Activated naive CD8-positive, alpha-beta T cell treated with anti-CD3 and anti-CD28 coated beads, Interleukin-2, amount 50 U/mL, for 24 hours (primary cell): Measurements from ENCODE around the gene DNAJC17.

Experiments
- ATAC-seq: fragments of 150-1000 bp; cut with Tn5 transposase; one replicate; pipeline ENCODE4 v1.10.0; 2021
- DNase-seq: peaks from one replicate; pipeline ENCODE4 v3.0.0; 2021
- H3K27ac Mint-ChIP-seq: one replicate; pipeline ENCODE4 v1.8.0; 2021; ENCODE audit warnings: mild to moderate bottlenecking, mixed read lengths
- H3K27me3 Mint-ChIP-seq: one replicate; pipeline ENCODE4 v1.8.0; 2021; ENCODE audit warnings: mixed read lengths
- H3K36me3 Mint-ChIP-seq: one replicate; pipeline ENCODE4 v1.8.0; 2021; ENCODE audit warnings: low read depth, mixed read lengths
- H3K4me1 Mint-ChIP-seq: one replicate; pipeline ENCODE4 v1.8.0; 2021; ENCODE audit warnings: mixed read lengths
- H3K4me3 Mint-ChIP-seq: one replicate; pipeline ENCODE4 v1.8.0; 2021; ENCODE audit warnings: mild to moderate bottlenecking, moderate library complexity, mixed read lengths
- H3K9me3 Mint-ChIP-seq: one replicate; pipeline ENCODE4 v1.8.0; 2021; ENCODE audit warnings: mixed read lengths

The DNAJC17 gene

GRCh38 chr15:40843885-40844695 lies 36.8 kb upstream of the DNAJC17 start, which contains the start of gene SPINT1:
Gene SPINT1, plus strand, starts transcription at chr15:40844048. Its CDS starts 507 bp downstream, at chr15:40844555.
- Mint-ChIP-seq H3K9me3 (no peaks in the 10 kb centered on the region), H3K4me3 (peak within 1 kb of the TSS; percentile 86), H3K36me3 (peaks cover 3% of the 10 kb centered on the region), H3K4me1 (peaks cover 30% of the 10 kb centered on the region), H3K27me3 (peaks cover 25% of the 10 kb centered on the region), H3K27ac (peak within 1 kb of the TSS; percentile 27)
- DNase-seq (peak; percentile 85), ATAC-seq (peak; percentile 83)

DNA sequence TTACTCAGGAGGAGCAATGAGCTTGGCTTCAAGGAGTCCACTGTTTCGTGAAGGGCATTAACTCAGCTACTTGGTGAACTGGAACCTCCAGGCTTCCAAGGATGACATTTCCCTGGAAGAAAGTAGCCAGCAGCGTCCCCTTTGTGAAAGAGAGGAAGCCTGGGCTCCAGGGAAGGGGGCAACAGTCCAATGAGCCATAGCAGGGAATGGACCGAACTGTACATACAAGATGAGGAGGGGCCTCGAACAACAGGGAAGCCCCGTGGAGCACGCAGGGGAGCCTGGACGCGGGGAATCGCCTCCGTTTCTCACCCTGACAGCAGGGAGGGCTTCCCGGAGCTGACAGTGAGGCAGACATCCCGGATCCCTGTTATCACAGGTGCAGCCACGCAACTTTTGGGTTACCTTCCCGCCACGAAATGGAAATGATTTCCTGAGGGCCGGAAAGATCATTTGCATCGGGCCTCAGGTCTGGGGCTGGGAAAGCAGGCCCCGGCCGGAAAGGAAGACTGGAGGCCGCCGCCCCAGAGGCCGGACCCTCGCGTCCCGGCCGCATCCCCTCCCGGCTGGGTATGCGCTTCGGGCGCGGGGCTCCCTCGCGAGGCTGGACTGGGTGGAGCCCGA lies 36.1 kb upstream of the DNAJC17 start:
- peak overlapping the region; percentile 27 for H3K27ac Mint-ChIP-seq
- peaks cover 3% of the 10 kb centered on the region for H3K36me3 Mint-ChIP-seq
- no peak for ATAC-seq
- peaks cover 25% of the 10 kb centered on the region for H3K27me3 Mint-ChIP-seq
- H3K4me1 Mint-ChIP-seq: peaks cover 30% of the 10 kb centered on the region
- no peak for DNase-seq
- peak overlapping the region; percentile 63 for H3K4me3 Mint-ChIP-seq
- H3K9me3 Mint-ChIP-seq: no peaks in the 10 kb centered on the region

- ATAC-seq: no peak
- Mint-ChIP-seq H3K4me1 (peaks cover 21% of the 10 kb centered on the region), H3K4me3 (no peak overlapping the region), H3K36me3 (peaks cover 3% of the 10 kb centered on the region), H3K9me3 (no peaks in the 10 kb centered on the region), H3K27me3 (peaks cover 23% of the 10 kb centered on the region), H3K27ac (no peak overlapping the region)
- DNase-seq: no peak
Observed at GRCh38 chr15:40841741-40842140, 34.5 kb upstream of the DNAJC17 start.

DNA sequence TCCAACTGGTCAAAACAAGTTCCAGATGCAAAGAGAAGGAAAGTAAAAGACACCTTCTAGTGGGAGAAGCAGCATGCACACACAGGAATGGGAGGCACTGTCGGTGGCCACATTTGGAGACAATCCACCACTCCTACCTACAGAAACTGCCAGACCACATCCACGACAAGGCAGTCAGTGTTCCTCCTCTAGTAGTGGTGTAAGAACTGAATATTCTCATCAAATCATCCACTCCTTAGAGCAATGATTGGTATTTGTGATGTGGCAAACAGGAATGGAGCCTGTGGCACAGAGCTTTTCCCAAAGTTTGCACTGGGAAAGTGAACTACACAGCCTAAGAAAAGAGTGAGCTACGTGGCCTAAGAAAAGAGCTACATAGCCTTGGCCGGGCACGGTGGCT lies 31.5 kb upstream of the DNAJC17 start:
- ATAC-seq: no peak
- no peak for DNase-seq
- Mint-ChIP-seq H3K4me1 (peaks cover 4% of the 10 kb centered on the region), H3K36me3 (no peaks in the 10 kb centered on the region), H3K4me3 (no peak overlapping the region), H3K27me3 (peaks cover 14% of the 10 kb centered on the region), H3K27ac (no peak overlapping the region), H3K9me3 (no peaks in the 10 kb centered on the region)

DNA sequence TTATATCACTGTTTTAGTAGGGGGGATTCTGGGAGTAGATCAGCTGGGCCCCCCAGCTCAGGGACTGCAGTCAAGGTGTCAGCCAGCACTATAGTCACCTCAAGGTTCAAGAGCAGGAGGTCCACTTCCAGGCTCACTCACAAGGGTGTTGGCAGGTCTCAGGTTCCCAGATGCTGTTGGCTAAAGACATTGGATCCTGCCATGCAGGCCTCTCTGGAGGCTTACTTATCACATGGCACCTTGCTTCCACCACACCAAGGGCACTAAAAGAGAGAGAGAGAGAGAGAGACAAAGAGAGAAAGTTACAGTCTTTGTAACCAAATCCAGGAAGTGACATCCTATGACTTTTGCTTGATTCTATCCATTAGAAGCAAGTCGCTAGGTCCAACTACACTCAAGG lies 28.7 kb upstream of the DNAJC17 start:
- DNase-seq (no peak), ATAC-seq (no peak)
- Mint-ChIP-seq H3K9me3 (no peaks in the 10 kb centered on the region), H3K4me3 (no peak overlapping the region), H3K36me3 (no peaks in the 10 kb centered on the region), H3K27me3 (no peaks in the 10 kb centered on the region), H3K27ac (no peak overlapping the region), H3K4me1 (no peaks in the 10 kb centered on the region)

- Mint-ChIP-seq H3K36me3 (no peaks in the 10 kb centered on the region), H3K9me3 (no peaks in the 10 kb centered on the region), H3K27ac (no peak overlapping the region), H3K4me1 (no peaks in the 10 kb centered on the region), H3K27me3 (no peaks in the 10 kb centered on the region), H3K4me3 (no peak overlapping the region)
- ATAC-seq: no peak
- DNase-seq: no peak
Observed at GRCh38 chr15:40832903-40833302, 25.6 kb upstream of the DNAJC17 start.

GRCh38 chr15:40831861-40832260 lies 24.6 kb upstream of the DNAJC17 start:
- Mint-ChIP-seq H3K27me3 (no peaks in the 10 kb centered on the region), H3K9me3 (no peaks in the 10 kb centered on the region), H3K4me1 (no peaks in the 10 kb centered on the region), H3K4me3 (no peak overlapping the region), H3K36me3 (no peaks in the 10 kb centered on the region), H3K27ac (no peak overlapping the region)
- DNase-seq (no peak), ATAC-seq (no peak)

DNA sequence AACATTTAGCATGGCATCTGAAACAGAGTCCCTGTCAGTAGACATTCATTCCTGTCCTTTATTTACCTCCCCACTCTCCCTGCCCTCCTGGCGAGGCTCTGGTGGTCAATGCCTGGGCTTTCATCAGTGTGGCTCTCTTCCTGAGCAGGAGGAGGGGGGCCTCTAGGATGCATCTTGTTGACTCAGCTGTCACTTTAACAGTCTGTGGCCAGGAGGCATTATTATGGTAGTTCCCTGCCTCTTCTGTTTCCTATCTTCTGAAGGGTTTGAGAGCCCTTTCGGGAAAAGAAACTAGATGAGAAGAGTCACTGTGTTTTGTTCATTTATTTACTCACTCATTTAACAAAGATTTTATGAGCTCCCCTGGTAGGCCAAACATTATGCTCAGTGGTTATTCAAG lies 23.6 kb upstream of the DNAJC17 start:
- no peak overlapping the region for H3K27ac Mint-ChIP-seq
- no peaks in the 10 kb centered on the region for H3K9me3 Mint-ChIP-seq
- H3K27me3 Mint-ChIP-seq: no peaks in the 10 kb centered on the region

DNA sequence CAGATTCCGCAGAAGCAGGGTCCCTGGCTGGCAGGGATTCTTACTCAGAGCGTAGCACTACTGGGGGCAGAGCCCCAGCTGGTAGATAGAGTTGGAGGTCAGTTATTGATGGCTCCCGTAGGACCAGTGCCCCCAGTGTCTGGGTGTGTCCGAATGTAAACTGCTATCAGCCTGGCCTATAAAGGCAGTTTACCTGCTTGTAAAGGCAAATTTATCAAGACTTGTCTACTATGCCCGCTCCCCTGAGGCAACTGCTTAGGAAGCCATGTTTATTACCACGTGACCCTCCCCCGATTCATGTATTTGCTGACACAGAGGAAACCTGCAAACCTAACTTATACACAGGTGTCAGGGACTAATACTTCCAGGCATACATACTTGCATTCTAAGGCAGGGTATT lies 21.8 kb upstream of the DNAJC17 start:
- Mint-ChIP-seq H3K9me3 (no peaks in the 10 kb centered on the region), H3K4me1 (no peaks in the 10 kb centered on the region), H3K4me3 (no peak overlapping the region), H3K27me3 (no peaks in the 10 kb centered on the region), H3K36me3 (no peaks in the 10 kb centered on the region), H3K27ac (no peak overlapping the region)
- ATAC-seq (no peak), DNase-seq (no peak)

More for the DNA sequence above, 23.6 kb upstream of the DNAJC17 start:
- Mint-ChIP-seq H3K4me3 (no peak overlapping the region), H3K4me1 (no peaks in the 10 kb centered on the region), H3K36me3 (no peaks in the 10 kb centered on the region)
- no peak for ATAC-seq
- no peak for DNase-seq

DNA sequence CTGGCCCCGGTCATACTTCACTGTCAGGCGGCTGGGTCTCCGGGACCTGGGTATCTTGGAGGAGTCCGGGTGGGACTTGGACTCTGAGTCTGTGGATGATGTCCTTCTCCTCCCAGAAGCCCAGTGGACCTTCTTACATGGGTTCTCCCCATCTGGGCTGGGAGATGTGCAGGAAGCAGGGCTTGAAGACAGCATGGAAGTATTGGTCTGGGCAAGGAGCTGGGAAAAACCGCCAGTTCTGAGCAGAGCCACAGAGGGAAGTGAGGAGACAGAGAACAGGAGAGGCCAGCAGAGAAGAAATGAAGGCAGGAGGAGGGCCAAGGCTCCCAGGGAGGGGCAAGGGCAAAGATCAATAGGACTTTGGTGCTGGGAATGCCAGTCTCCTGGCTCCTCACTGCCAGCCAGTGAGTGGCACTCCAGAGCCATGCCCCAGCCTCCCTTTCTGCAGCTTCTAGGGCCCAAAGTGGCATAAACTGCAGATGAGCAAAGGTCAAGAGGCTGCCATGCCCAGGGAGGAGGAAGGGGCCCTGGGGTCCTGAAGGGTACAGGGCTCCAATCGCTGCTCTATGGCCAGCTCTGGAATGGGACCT lies 21.3 kb upstream of the DNAJC17 start, which contains the start of gene PPP1R14D:
TSS of gene PPP1R14D (minus strand) at position 262 of the 590 bp plus-strand sequence. CDS start at position 195, 67 bp downstream.
- no peaks in the 10 kb centered on the region for H3K27me3 Mint-ChIP-seq
- ATAC-seq: no peak
- H3K27ac Mint-ChIP-seq: no peak within 1 kb of the TSS
- no peak within 1 kb of the TSS for H3K4me3 Mint-ChIP-seq
- H3K9me3 Mint-ChIP-seq: no peaks in the 10 kb centered on the region
- no peak for DNase-seq
- no peaks in the 10 kb centered on the region for H3K36me3 Mint-ChIP-seq
- H3K4me1 Mint-ChIP-seq: no peaks in the 10 kb centered on the region

- ATAC-seq: no peak
- H3K27me3 Mint-ChIP-seq: no peaks in the 10 kb centered on the region
- H3K4me3 Mint-ChIP-seq: no peak overlapping the region
- no peaks in the 10 kb centered on the region for H3K4me1 Mint-ChIP-seq
- H3K9me3 Mint-ChIP-seq: no peaks in the 10 kb centered on the region
- H3K36me3 Mint-ChIP-seq: no peaks in the 10 kb centered on the region
- no peak overlapping the region for H3K27ac Mint-ChIP-seq
- no peak for DNase-seq
Observed at GRCh38 chr15:40826423-40827075, 19.3 kb upstream of the DNAJC17 start.

GRCh38 chr15:40825661-40826422 lies 18.6 kb upstream of the DNAJC17 start:
- H3K36me3 Mint-ChIP-seq: no peaks in the 10 kb centered on the region
- no peak overlapping the region for H3K27ac Mint-ChIP-seq
- H3K27me3 Mint-ChIP-seq: no peaks in the 10 kb centered on the region
- H3K4me3 Mint-ChIP-seq: no peak overlapping the region
- H3K4me1 Mint-ChIP-seq: no peaks in the 10 kb centered on the region
- H3K9me3 Mint-ChIP-seq: no peaks in the 10 kb centered on the region
- DNase-seq (no peak), ATAC-seq (no peak)

- no peaks in the 10 kb centered on the region for H3K27me3 Mint-ChIP-seq
- no peak overlapping the region for H3K4me3 Mint-ChIP-seq
- H3K36me3 Mint-ChIP-seq: no peaks in the 10 kb centered on the region
- H3K4me1 Mint-ChIP-seq: no peaks in the 10 kb centered on the region
- no peak for ATAC-seq
- no peak for DNase-seq
- no peaks in the 10 kb centered on the region for H3K9me3 Mint-ChIP-seq
- H3K27ac Mint-ChIP-seq: no peak overlapping the region
Observed at GRCh38 chr15:40823572-40824343, 16.5 kb upstream of the DNAJC17 start.
